GM19463 (cell line): Measurements from ENCODE around the gene ZNF618.

Experiments used
- ATAC-seq: cut with Tn5 transposase; IDR thresholded peaks from one replicate; pipeline ENCODE4 v1.9.1; 2021; ENCODE audit warnings: mild to moderate bottlenecking, moderate library complexity; ENCODE audit not compliant: unreplicated experiment

ZNF618 gene

GRCh38 chr9:114054191-114054690 is 178.1 kb downstream of the ZNF618 start:
- no peak for ATAC-seq

GRCh38 chr9:114055061-114055460 is 179.0 kb downstream of the ZNF618 start:
- ATAC-seq = no peak

- ATAC-seq = no peak
These were observed 179.8 kb downstream of the ZNF618 start for GRCh38 chr9:114055894-114056293.

GRCh38 chr9:114056527-114056926 is 180.4 kb downstream of the ZNF618 start:
- ATAC-seq = no peak

GRCh38 chr9:114057161-114057885 is 181.2 kb downstream of the ZNF618 start:
- no peak for ATAC-seq

- no peak for ATAC-seq
These were observed 182.6 kb downstream of the ZNF618 start for GRCh38 chr9:114058688-114059046.

- no peak for ATAC-seq
These were observed 183.1 kb downstream of the ZNF618 start for GRCh38 chr9:114059047-114059803.

- ATAC-seq = no peak
These were observed 184.0 kb downstream of the ZNF618 start for GRCh38 chr9:114060070-114060469.

- no peak for ATAC-seq
These were observed 184.6 kb downstream of the ZNF618 start for GRCh38 chr9:114060711-114061110.

GRCh38 chr9:114061292-114061691 is 185.2 kb downstream of the ZNF618 start:
- no peak for ATAC-seq

GRCh38 chr9:114061830-114062474 is 185.8 kb downstream of the ZNF618 start:
- no peak for ATAC-seq

- ATAC-seq = no peak
These were observed 189.2 kb downstream of the ZNF618 start for GRCh38 chr9:114065304-114065703.

- ATAC-seq = no peak
These were observed 193.5 kb downstream of the ZNF618 start for GRCh38 chr9:114069476-114070187.

GRCh38 chr9:114070188-114071103 is 194.3 kb downstream of the ZNF618 start:
- ATAC-seq = no peak

GRCh38 chr9:114071197-114071795 is 195.2 kb downstream of the ZNF618 start:
- ATAC-seq = no peak

GRCh38 chr9:114072184-114073140 is 196.4 kb downstream of the ZNF618 start:
- ATAC-seq = no peak

GRCh38 chr9:114075602-114076001 is 199.5 kb downstream of the ZNF618 start:
- ATAC-seq = no peak
